ENCODE data around the gene JAZF1. TPM values are rescaled to one million over a fixed set of nuclear protein-coding genes. Genes with fewer than 3 reads are reported as not detected.

The JAZF1 gene
- total and polyA plus RNA-seq, 9 donors, result 10.4 to 36.0 (median 19.9) TPM

GRCh38 chr7:28177836-28178235, 2.8 kb downstream of the JAZF1 start:
- 75 to 86% (median 80%) methylated on average over 1 of the region's 1 CpG for WGBS, 3 donors
- Histone ChIP-seq H3K27me3 (no peaks in the 10 kb centered on the region), H3K9me3 (no peaks in the 10 kb centered on the region), H3K4me1 (ENCODE audit: insufficient read depth) (peaks cover 3% of the 10 kb centered on the region), H3K36me3 (no peaks in the 10 kb centered on the region), H3K4me3 (no peak overlapping the region), H3K27ac (no peak overlapping the region)
- no peak for TF ChIP-seq CTCF (IDR thresholded peaks at IDR 0.05)
- TF ChIP-seq POLR2A (IDR thresholded peaks at IDR 0.05), result no peak
- no peak for TF ChIP-seq EP300 (IDR thresholded peaks at IDR 0.05)
- DNase-seq, result no peak
- intact Hi-C loops (cut with DNase I), result no loop called here

GRCh38 chr7:28176645-28177044, 4.0 kb downstream of the JAZF1 start:
- Histone ChIP-seq H3K36me3 (no peaks in the 10 kb centered on the region), H3K4me3 (no peak overlapping the region), H3K4me1 (ENCODE audit: insufficient read depth) (peaks cover 1% of the 10 kb centered on the region), H3K27me3 (no peaks in the 10 kb centered on the region), H3K9me3 (no peaks in the 10 kb centered on the region), H3K27ac (no peak overlapping the region)
- TF ChIP-seq CTCF (IDR thresholded peaks at IDR 0.05) (no peak), EP300 (IDR thresholded peaks at IDR 0.05) (no peak), POLR2A (IDR thresholded peaks at IDR 0.05) (no peak)
- no peak for DNase-seq
- intact Hi-C loops (cut with DNase I), result no loop called here
- 54 to 61% (median 59%) methylated on average over 2 of the region's 2 CpGs for WGBS, 3 donors

GRCh38 chr7:28176174-28176573, 4.4 kb downstream of the JAZF1 start:
- DNase-seq, result no peak

GRCh38 chr7:28174901-28175661, 5.5 kb downstream of the JAZF1 start:
- H3K27ac ChIP-seq, result no peak overlapping the region

More at GRCh38 chr7:28176174-28176573, 4.4 kb downstream of the JAZF1 start:
- Histone ChIP-seq H3K27me3 (no peaks in the 10 kb centered on the region), H3K36me3 (no peaks in the 10 kb centered on the region), H3K4me3 (no peak overlapping the region), H3K4me1 (ENCODE audit: insufficient read depth) (peaks cover 1% of the 10 kb centered on the region), H3K27ac (no peak overlapping the region), H3K9me3 (no peaks in the 10 kb centered on the region)
- intact Hi-C loops (cut with DNase I), result no loop called here
- 81 to 87% (median 87%) methylated on average over 4 of the region's 4 CpGs for WGBS, 3 donors
- TF ChIP-seq EP300 (IDR thresholded peaks at IDR 0.05), result no peak
- no peak for TF ChIP-seq CTCF (IDR thresholded peaks at IDR 0.05)
- no peak for TF ChIP-seq POLR2A (IDR thresholded peaks at IDR 0.05)

More at GRCh38 chr7:28174901-28175661, 5.5 kb downstream of the JAZF1 start:
- no peak for DNase-seq
- H3K4me3 ChIP-seq, result no peak overlapping the region
- H3K36me3 ChIP-seq, result no peaks in the 10 kb centered on the region
- no peaks in the 10 kb centered on the region for H3K27me3 ChIP-seq
- intact Hi-C loops (cut with DNase I), result no loop called here
- WGBS, 3 donors, result 88 to 94% (median 90%) methylated on average over 7 to 8 of the region's 8 CpGs
- no peak for TF ChIP-seq POLR2A (IDR thresholded peaks at IDR 0.05)
- TF ChIP-seq CTCF (IDR thresholded peaks at IDR 0.05), result no peak
- no peak for TF ChIP-seq EP300 (IDR thresholded peaks at IDR 0.05)
- H3K9me3 ChIP-seq, result no peaks in the 10 kb centered on the region
- peaks cover 1% of the 10 kb centered on the region for H3K4me1 ChIP-seq (ENCODE audit: insufficient read depth)
